ENCODE data around the gene MAGOH.

- TF ChIP-seq CTCF (IDR thresholded peaks at IDR 0.05; ENCODE audit: low read length) (no peak), EZH2 (IDR thresholded peaks at IDR 0.05; ENCODE audit: borderline replicate concordance, low read length) (no peak)
These were observed 42.2 kb upstream of the MAGOH start for GRCh38 chr1:53280496-53280895.
